ENCODE results near the gene CMIP.

Gene CMIP

GRCh38 chr16:81582655-81583441 is 138.2 kb downstream of the CMIP start:
- no peaks in the 10 kb centered on the region for H3K9me3 ChIP-seq (ENCODE audit: control insufficient read depth in 2 of 2, low read length in 2 of 2)
- H3K9ac ChIP-seq (ENCODE audit: low read depth in 1 of 2, low read length in 2 of 2): peak overlapping the region in 1 of 2 donors; percentile 35
- no peaks in the 10 kb centered on the region for H3K36me3 ChIP-seq (ENCODE audit: control insufficient read depth in 2 of 2, insufficient read depth in 2 of 2, low read length in 2 of 2)
- peak overlapping the region; percentile 84 to 90 for H3K27ac ChIP-seq (ENCODE audit: low read depth in 2 of 2, low read length in 2 of 2)
- no peaks in the 10 kb centered on the region for H3K27me3 ChIP-seq (ENCODE audit: control insufficient read depth in 2 of 2, insufficient read depth in 2 of 2, low read length in 2 of 2)
- H3K4me1 ChIP-seq (ENCODE audit: control insufficient read depth in 2 of 2, insufficient read depth in 2 of 2, low read length in 2 of 2): peaks cover 20 to 38% of the 10 kb centered on the region in 2 donors
- H3K4me3 ChIP-seq (ENCODE audit: low read length in 2 of 2): no peak overlapping the region

- Histone ChIP-seq H3K27me3 (ENCODE audit: control insufficient read depth in 2 of 2, insufficient read depth in 2 of 2, low read length in 2 of 2) (no peaks in the 10 kb centered on the region), H3K27ac (ENCODE audit: low read depth in 2 of 2, low read length in 2 of 2) (peak overlapping the region; percentile 84 to 90), H3K4me1 (ENCODE audit: control insufficient read depth in 2 of 2, insufficient read depth in 2 of 2, low read length in 2 of 2) (peaks cover 20 to 38% of the 10 kb centered on the region in 2 donors), H3K4me3 (ENCODE audit: low read length in 2 of 2) (no peak overlapping the region), H3K9ac (ENCODE audit: low read depth in 1 of 2, low read length in 2 of 2) (no peak overlapping the region), H3K9me3 (ENCODE audit: control insufficient read depth in 2 of 2, low read length in 2 of 2) (no peaks in the 10 kb centered on the region), H3K36me3 (ENCODE audit: control insufficient read depth in 2 of 2, insufficient read depth in 2 of 2, low read length in 2 of 2) (peaks cover 0 to 4% of the 10 kb centered on the region in 2 donors)
Measured at GRCh38 chr16:81583893-81584631, 139.5 kb downstream of the CMIP start.

- Histone ChIP-seq H3K9me3 (ENCODE audit: control insufficient read depth in 2 of 2, low read length in 2 of 2) (no peaks in the 10 kb centered on the region), H3K27me3 (ENCODE audit: control insufficient read depth in 2 of 2, insufficient read depth in 2 of 2, low read length in 2 of 2) (no peaks in the 10 kb centered on the region), H3K36me3 (ENCODE audit: control insufficient read depth in 2 of 2, insufficient read depth in 2 of 2, low read length in 2 of 2) (peaks cover 4 to 7% of the 10 kb centered on the region in 2 donors), H3K4me3 (ENCODE audit: low read length in 2 of 2) (no peak overlapping the region), H3K9ac (ENCODE audit: low read depth in 1 of 2, low read length in 2 of 2) (no peak overlapping the region), H3K27ac (ENCODE audit: low read depth in 2 of 2, low read length in 2 of 2) (no peak overlapping the region), H3K4me1 (ENCODE audit: control insufficient read depth in 2 of 2, insufficient read depth in 2 of 2, low read length in 2 of 2) (peaks cover 17 to 32% of the 10 kb centered on the region in 2 donors)
Measured at GRCh38 chr16:81585785-81586184, 141.2 kb downstream of the CMIP start.

- no peaks in the 10 kb centered on the region for H3K27me3 ChIP-seq (ENCODE audit: control insufficient read depth in 2 of 2, insufficient read depth in 2 of 2, low read length in 2 of 2)
- peaks cover 6 to 7% of the 10 kb centered on the region in 2 donors for H3K36me3 ChIP-seq (ENCODE audit: control insufficient read depth in 2 of 2, insufficient read depth in 2 of 2, low read length in 2 of 2)
- peaks cover 21 to 30% of the 10 kb centered on the region in 2 donors for H3K4me1 ChIP-seq (ENCODE audit: control insufficient read depth in 2 of 2, insufficient read depth in 2 of 2, low read length in 2 of 2)
- H3K27ac ChIP-seq (ENCODE audit: low read depth in 2 of 2, low read length in 2 of 2): no peak overlapping the region
- H3K9me3 ChIP-seq (ENCODE audit: control insufficient read depth in 2 of 2, low read length in 2 of 2): no peaks in the 10 kb centered on the region
- H3K4me3 ChIP-seq (ENCODE audit: low read length in 2 of 2): no peak overlapping the region
- no peak overlapping the region for H3K9ac ChIP-seq (ENCODE audit: low read depth in 1 of 2, low read length in 2 of 2)
Measured at GRCh38 chr16:81586417-81586816, 141.8 kb downstream of the CMIP start.

- peaks cover 16 to 30% of the 10 kb centered on the region in 2 donors for H3K4me1 ChIP-seq (ENCODE audit: control insufficient read depth in 2 of 2, insufficient read depth in 2 of 2, low read length in 2 of 2)
- no peak overlapping the region for H3K4me3 ChIP-seq (ENCODE audit: low read length in 2 of 2)
- H3K27me3 ChIP-seq (ENCODE audit: control insufficient read depth in 2 of 2, insufficient read depth in 2 of 2, low read length in 2 of 2): no peaks in the 10 kb centered on the region
- H3K9me3 ChIP-seq (ENCODE audit: control insufficient read depth in 2 of 2, low read length in 2 of 2): no peaks in the 10 kb centered on the region
- H3K9ac ChIP-seq (ENCODE audit: low read depth in 1 of 2, low read length in 2 of 2): no peak overlapping the region
- H3K27ac ChIP-seq (ENCODE audit: low read depth in 2 of 2, low read length in 2 of 2): no peak overlapping the region
- peaks cover 6 to 7% of the 10 kb centered on the region in 2 donors for H3K36me3 ChIP-seq (ENCODE audit: control insufficient read depth in 2 of 2, insufficient read depth in 2 of 2, low read length in 2 of 2)
Measured at GRCh38 chr16:81586977-81587625, 142.5 kb downstream of the CMIP start.

- Histone ChIP-seq H3K27me3 (ENCODE audit: control insufficient read depth in 2 of 2, insufficient read depth in 2 of 2, low read length in 2 of 2) (no peaks in the 10 kb centered on the region), H3K36me3 (ENCODE audit: control insufficient read depth in 2 of 2, insufficient read depth in 2 of 2, low read length in 2 of 2) (peaks cover 6 to 7% of the 10 kb centered on the region in 2 donors), H3K27ac (ENCODE audit: low read depth in 2 of 2, low read length in 2 of 2) (no peak overlapping the region), H3K9me3 (ENCODE audit: control insufficient read depth in 2 of 2, low read length in 2 of 2) (no peaks in the 10 kb centered on the region), H3K9ac (ENCODE audit: low read depth in 1 of 2, low read length in 2 of 2) (no peak overlapping the region), H3K4me3 (ENCODE audit: low read length in 2 of 2) (no peak overlapping the region), H3K4me1 (ENCODE audit: control insufficient read depth in 2 of 2, insufficient read depth in 2 of 2, low read length in 2 of 2) (peaks cover 16 to 30% of the 10 kb centered on the region in 2 donors)
Measured at GRCh38 chr16:81587626-81588160, 143.1 kb downstream of the CMIP start.

GRCh38 chr16:81588326-81589081 is 143.9 kb downstream of the CMIP start:
- Histone ChIP-seq H3K27ac (ENCODE audit: low read depth in 2 of 2, low read length in 2 of 2) (no peak overlapping the region), H3K4me3 (ENCODE audit: low read length in 2 of 2) (no peak overlapping the region), H3K9ac (ENCODE audit: low read depth in 1 of 2, low read length in 2 of 2) (no peak overlapping the region), H3K36me3 (ENCODE audit: control insufficient read depth in 2 of 2, insufficient read depth in 2 of 2, low read length in 2 of 2) (peaks cover 6 to 7% of the 10 kb centered on the region in 2 donors), H3K9me3 (ENCODE audit: control insufficient read depth in 2 of 2, low read length in 2 of 2) (no peaks in the 10 kb centered on the region), H3K4me1 (ENCODE audit: control insufficient read depth in 2 of 2, insufficient read depth in 2 of 2, low read length in 2 of 2) (peaks cover 12 to 27% of the 10 kb centered on the region in 2 donors), H3K27me3 (ENCODE audit: control insufficient read depth in 2 of 2, insufficient read depth in 2 of 2, low read length in 2 of 2) (no peaks in the 10 kb centered on the region)

- Histone ChIP-seq H3K9ac (ENCODE audit: low read depth in 1 of 2, low read length in 2 of 2) (no peak overlapping the region), H3K4me1 (ENCODE audit: control insufficient read depth in 2 of 2, insufficient read depth in 2 of 2, low read length in 2 of 2) (peaks cover 12 to 21% of the 10 kb centered on the region in 2 donors), H3K27ac (ENCODE audit: low read depth in 2 of 2, low read length in 2 of 2) (no peak overlapping the region), H3K27me3 (ENCODE audit: control insufficient read depth in 2 of 2, insufficient read depth in 2 of 2, low read length in 2 of 2) (no peaks in the 10 kb centered on the region), H3K36me3 (ENCODE audit: control insufficient read depth in 2 of 2, insufficient read depth in 2 of 2, low read length in 2 of 2) (peaks cover 6 to 7% of the 10 kb centered on the region in 2 donors), H3K4me3 (ENCODE audit: low read length in 2 of 2) (no peak overlapping the region), H3K9me3 (ENCODE audit: control insufficient read depth in 2 of 2, low read length in 2 of 2) (no peaks in the 10 kb centered on the region)
Measured at GRCh38 chr16:81589975-81590650, 145.5 kb downstream of the CMIP start.

All from mucosa of rectum (tissue), 2 donors.